GM23338 (cell line): ENCODE results near the gene AKAP13. TPM values are rescaled to one million over a fixed set of nuclear protein-coding genes. Genes with fewer than 3 reads are reported as not detected.

Experiments used
- ATAC-seq: fragments of 200-7000 bp; cut with Tn5 transposase; 3 replicates; pipeline ENCODE4 v1.9.1; 2020
- DNase-seq: peaks from one replicate; pipeline ENCODE4 v3.0.0-alpha.2; 2015; ENCODE audit warnings: low spot score
- H2AFZ ChIP-seq: fragments of 200-600 bp; sonication (generic); 2 replicates; pipeline ENCODE4 v1.8.0; 2016; ENCODE audit warnings: antibody characterized with exemption, mild to moderate bottlenecking, moderate library complexity
- H3F3A ChIP-seq: fragments of 200-600 bp; sonication (generic); replicated peaks from 2 replicates; pipeline ENCODE4 v1.8.0; 2017; ENCODE audit warnings: antibody characterized with exemption, mixed run types, low read depth
- H3K27ac ChIP-seq: fragments of 200-600 bp; sonication (generic); 2 replicates; pipeline ENCODE4 v1.6.1; 2016; ENCODE audit warnings: low read depth
- H3K27me3 ChIP-seq: fragments of 200-600 bp; sonication (generic); 2 replicates; pipeline ENCODE4 v1.8.0; 2016; ENCODE audit warnings: mild to moderate bottlenecking, mixed run types, moderate library complexity; ENCODE audit not compliant: insufficient read depth
- H3K36me3 ChIP-seq: fragments of 200-600 bp; sonication (generic); 2 replicates; pipeline ENCODE4 v1.8.0; 2016; ENCODE audit warnings: mild to moderate bottlenecking; ENCODE audit not compliant: insufficient read depth
- H3K4me1 ChIP-seq: fragments of 200-600 bp; sonication (generic); 2 replicates; pipeline ENCODE4 v1.8.0; 2016; ENCODE audit warnings: mild to moderate bottlenecking, moderate library complexity; ENCODE audit not compliant: insufficient read depth
- H3K4me2 ChIP-seq: fragments of 200-600 bp; sonication (generic); 2 replicates; pipeline ENCODE4 v1.7.1; 2017; ENCODE audit warnings: mixed run types
- H3K4me3 ChIP-seq: fragments of 200-600 bp; sonication (generic); 2 replicates; pipeline ENCODE4 v1.6.1; 2016; ENCODE audit warnings: mixed run types
- H3K79me2 ChIP-seq: fragments of 200-600 bp; sonication (generic); replicated peaks from 2 replicates; pipeline ENCODE4 v1.8.0; 2017; ENCODE audit warnings: mild to moderate bottlenecking; ENCODE audit not compliant: insufficient read depth
- H3K9me2 ChIP-seq: fragments of 200-600 bp; sonication (generic); 2 replicates; pipeline ENCODE4 v1.8.0; 2017; ENCODE audit not compliant: insufficient read depth
- H4K20me1 ChIP-seq: fragments of 200-600 bp; sonication (generic); replicated peaks from 2 replicates; pipeline ENCODE4 v1.8.0; 2017; ENCODE audit warnings: mild to moderate bottlenecking; ENCODE audit not compliant: insufficient read depth
- H3K27ac Mint-ChIP-seq: 2 replicates; pipeline ENCODE4 v1.8.0; 2020; ENCODE audit warnings: inconsistent platforms, mild to moderate bottlenecking, moderate library complexity, mixed read lengths
- H3K27me3 Mint-ChIP-seq: 3 replicates; pipeline ENCODE4 v1.8.0; 2022; ENCODE audit warnings: low read depth, mild to moderate bottlenecking, moderate library complexity, mixed read lengths, inconsistent platforms; ENCODE audit not compliant: insufficient read depth, poor library complexity
- H3K36me3 Mint-ChIP-seq: 3 replicates; pipeline ENCODE4 v1.8.0; 2021; ENCODE audit warnings: low read depth, mild to moderate bottlenecking, inconsistent platforms, moderate library complexity, mixed read lengths
- H3K4me1 Mint-ChIP-seq: 3 replicates; pipeline ENCODE4 v1.8.0; 2020; ENCODE audit warnings: mild to moderate bottlenecking, inconsistent platforms, mixed read lengths
- H3K4me3 Mint-ChIP-seq: 3 replicates; pipeline ENCODE4 v1.8.0; 2021; ENCODE audit warnings: moderate library complexity, mild to moderate bottlenecking, inconsistent platforms, mixed read lengths
- H3K9me3 Mint-ChIP-seq: 3 replicates; pipeline ENCODE4 v1.8.0; 2020; ENCODE audit warnings: moderate library complexity, mild to moderate bottlenecking, inconsistent platforms, mixed read lengths
- CREB1 ChIP-seq: fragments of 250-450 bp; sonication (Bioruptor Pico); IDR thresholded peaks from 2 replicates; pipeline ENCODE4 v1.5.0; 2020; ENCODE audit warnings: low read depth, mild to moderate bottlenecking, moderate library complexity
- ETS1 ChIP-seq: IDR thresholded peaks from 2 replicates; pipeline ENCODE4 v1.6.1; 2016; ENCODE audit warnings: antibody characterized with exemption
- EZH2 ChIP-seq: fragments of 200-600 bp; sonication (generic); IDR thresholded peaks from one replicate; pipeline ENCODE4 v1.8.0; 2017; ENCODE audit warnings: antibody characterized with exemption, mild to moderate bottlenecking, low read depth; ENCODE audit not compliant: unreplicated experiment
- JUNB ChIP-seq: IDR thresholded peaks from one replicate; pipeline ENCODE4 v1.6.1; 2016; ENCODE audit warnings: antibody characterized with exemption; ENCODE audit not compliant: unreplicated experiment
- NANOG ChIP-seq: IDR thresholded peaks from 2 replicates; pipeline ENCODE4 v1.6.1; 2016; ENCODE audit warnings: antibody characterized with exemption, borderline replicate concordance
- STAT1 ChIP-seq: IDR thresholded peaks from one replicate; pipeline ENCODE4 v1.6.1; 2016; ENCODE audit warnings: antibody characterized with exemption; ENCODE audit not compliant: unreplicated experiment
- ZNF114 ChIP-seq: fragments of 250-450 bp; sonication (Bioruptor Pico); IDR thresholded peaks from 2 replicates; pipeline ENCODE4 v1.5.0; 2020; ENCODE audit warnings: mild to moderate bottlenecking, moderate library complexity
- ZNF331 ChIP-seq: fragments of 250-450 bp; sonication (Bioruptor Pico); IDR thresholded peaks from 2 replicates; pipeline ENCODE4 v1.5.0; 2020; ENCODE audit warnings: low read depth, mild to moderate bottlenecking, moderate library complexity
- polyA plus RNA-seq: library from polyadenylated mRNA; unstranded; fragments of >200 nt; fragmentation: Nextera tagmentation; extraction: Ambion mirVana; gene quantifications from 2 replicates; pipeline ENCODE4 v1.2.1, GENCODE V29; 2016
- total RNA-seq: library from RNA; depleted of rRNA; stranded (reverse); fragments of >200 nt; shearing (Covaris generic); gene quantifications from 2 replicates; pipeline ENCODE4 v1.2.3, GENCODE V29; 2014
- TF ChIP-seq, protein P1 (sequence below), 2 experiments: fragments of 200-600 bp in 1 of 2; sonication (generic) in 1 of 2; conservative IDR thresholded peaks; 2 replicates each; pipeline versions ENCODE4 v1.5.1 to v1.6.1; 2016 to 2017; ENCODE audit warnings: antibody characterized with exemption in 2 of 2, low read depth in 2 of 2, mild to moderate bottlenecking in 2 of 2, moderate library complexity in 1 of 2
- TF ChIP-seq, protein P2 (sequence below): IDR thresholded peaks from one replicate; pipeline ENCODE4 v1.6.1; 2018; ENCODE audit warnings: antibody characterized with exemption; ENCODE audit not compliant: unreplicated experiment

The AKAP13 gene
- total and polyA plus RNA-seq, 2 experiments from 2014 or later: 46.2 to 60.7 TPM

GRCh38 chr15:85589851-85590250 lies 209.4 kb downstream of the AKAP13 start:
- H4K20me1 ChIP-seq: no peaks in the 10 kb centered on the region; the same call in 1 of the 2 replicates
- no peaks in the 10 kb centered on the region for H3K27me3 ChIP-seq
- H3F3A ChIP-seq: no peaks in the 10 kb centered on the region
- DNase-seq: no peak
- H3K9me2 ChIP-seq: no peaks in the 10 kb centered on the region
- H3K27ac ChIP-seq: 0 out of 2 replicates have a peak overlapping the region, but pooled peaks have one; percentile 8
- no peak for ATAC-seq
- H3K4me1 Mint-ChIP-seq: peaks cover 13% of the 10 kb centered on the region; the same call in 2 of the 3 replicates
- no peak for TF ChIP-seq ETS1
- no peak for TF ChIP-seq ZNF331 (CRISPR knock-in tag)
- no peak for TF ChIP-seq ZNF114 (CRISPR knock-in tag)
- no peak for TF ChIP-seq EZH2
- no peaks in the 10 kb centered on the region for H3K27me3 Mint-ChIP-seq
- H3K79me2 ChIP-seq: peaks cover 2% of the 10 kb centered on the region; the same call in 1 of the 2 replicates
- H3K9me3 Mint-ChIP-seq: no peaks in the 10 kb centered on the region
- peaks cover 13% of the 10 kb centered on the region; the same call in 1 of the 2 replicates for H3K4me1 ChIP-seq
- H3K36me3 Mint-ChIP-seq: peaks cover 5% of the 10 kb centered on the region; the same call in 1 of the 3 replicates
- no peak overlapping the region for H3K4me3 Mint-ChIP-seq
- no peak overlapping the region for H3K4me2 ChIP-seq
- no peak overlapping the region for H2AFZ ChIP-seq
- H3K36me3 ChIP-seq: no peaks in the 10 kb centered on the region
- no peak overlapping the region for H3K27ac Mint-ChIP-seq
- H3K4me3 ChIP-seq: no peak overlapping the region

- H3K9me3 Mint-ChIP-seq: no peaks in the 10 kb centered on the region
- no peak for ATAC-seq
- no peak overlapping the region for H3K27ac Mint-ChIP-seq
- TF ChIP-seq JUNB (no peak), CREB1 (no peak), EZH2 (no peak), ETS1 (no peak), NANOG (no peak), ZNF114 (CRISPR knock-in tag) (no peak), STAT1 (no peak)
- TF ChIP-seq, protein P1, sequence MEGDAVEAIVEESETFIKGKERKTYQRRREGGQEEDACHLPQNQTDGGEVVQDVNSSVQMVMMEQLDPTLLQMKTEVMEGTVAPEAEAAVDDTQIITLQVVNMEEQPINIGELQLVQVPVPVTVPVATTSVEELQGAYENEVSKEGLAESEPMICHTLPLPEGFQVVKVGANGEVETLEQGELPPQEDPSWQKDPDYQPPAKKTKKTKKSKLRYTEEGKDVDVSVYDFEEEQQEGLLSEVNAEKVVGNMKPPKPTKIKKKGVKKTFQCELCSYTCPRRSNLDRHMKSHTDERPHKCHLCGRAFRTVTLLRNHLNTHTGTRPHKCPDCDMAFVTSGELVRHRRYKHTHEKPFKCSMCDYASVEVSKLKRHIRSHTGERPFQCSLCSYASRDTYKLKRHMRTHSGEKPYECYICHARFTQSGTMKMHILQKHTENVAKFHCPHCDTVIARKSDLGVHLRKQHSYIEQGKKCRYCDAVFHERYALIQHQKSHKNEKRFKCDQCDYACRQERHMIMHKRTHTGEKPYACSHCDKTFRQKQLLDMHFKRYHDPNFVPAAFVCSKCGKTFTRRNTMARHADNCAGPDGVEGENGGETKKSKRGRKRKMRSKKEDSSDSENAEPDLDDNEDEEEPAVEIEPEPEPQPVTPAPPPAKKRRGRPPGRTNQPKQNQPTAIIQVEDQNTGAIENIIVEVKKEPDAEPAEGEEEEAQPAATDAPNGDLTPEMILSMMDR (conservative IDR thresholded peaks at IDR 0.05; ENCODE audit: low read depth in 2 of 2): no peak
- TF ChIP-seq, protein P2, sequence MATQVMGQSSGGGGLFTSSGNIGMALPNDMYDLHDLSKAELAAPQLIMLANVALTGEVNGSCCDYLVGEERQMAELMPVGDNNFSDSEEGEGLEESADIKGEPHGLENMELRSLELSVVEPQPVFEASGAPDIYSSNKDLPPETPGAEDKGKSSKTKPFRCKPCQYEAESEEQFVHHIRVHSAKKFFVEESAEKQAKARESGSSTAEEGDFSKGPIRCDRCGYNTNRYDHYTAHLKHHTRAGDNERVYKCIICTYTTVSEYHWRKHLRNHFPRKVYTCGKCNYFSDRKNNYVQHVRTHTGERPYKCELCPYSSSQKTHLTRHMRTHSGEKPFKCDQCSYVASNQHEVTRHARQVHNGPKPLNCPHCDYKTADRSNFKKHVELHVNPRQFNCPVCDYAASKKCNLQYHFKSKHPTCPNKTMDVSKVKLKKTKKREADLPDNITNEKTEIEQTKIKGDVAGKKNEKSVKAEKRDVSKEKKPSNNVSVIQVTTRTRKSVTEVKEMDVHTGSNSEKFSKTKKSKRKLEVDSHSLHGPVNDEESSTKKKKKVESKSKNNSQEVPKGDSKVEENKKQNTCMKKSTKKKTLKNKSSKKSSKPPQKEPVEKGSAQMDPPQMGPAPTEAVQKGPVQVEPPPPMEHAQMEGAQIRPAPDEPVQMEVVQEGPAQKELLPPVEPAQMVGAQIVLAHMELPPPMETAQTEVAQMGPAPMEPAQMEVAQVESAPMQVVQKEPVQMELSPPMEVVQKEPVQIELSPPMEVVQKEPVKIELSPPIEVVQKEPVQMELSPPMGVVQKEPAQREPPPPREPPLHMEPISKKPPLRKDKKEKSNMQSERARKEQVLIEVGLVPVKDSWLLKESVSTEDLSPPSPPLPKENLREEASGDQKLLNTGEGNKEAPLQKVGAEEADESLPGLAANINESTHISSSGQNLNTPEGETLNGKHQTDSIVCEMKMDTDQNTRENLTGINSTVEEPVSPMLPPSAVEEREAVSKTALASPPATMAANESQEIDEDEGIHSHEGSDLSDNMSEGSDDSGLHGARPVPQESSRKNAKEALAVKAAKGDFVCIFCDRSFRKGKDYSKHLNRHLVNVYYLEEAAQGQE: no peak
Observed at GRCh38 chr15:85591622-85592021, 211.2 kb downstream of the AKAP13 start.

More at GRCh38 chr15:85591622-85592021, 211.2 kb downstream of the AKAP13 start:
- H3K36me3 ChIP-seq: no peaks in the 10 kb centered on the region
- no peaks in the 10 kb centered on the region; the same call in 1 of the 2 replicates for H4K20me1 ChIP-seq
- Mint-ChIP-seq H3K4me3 (no peak overlapping the region), H3K36me3 (peaks cover 5% of the 10 kb centered on the region; the same call in 1 of the 3 replicates), H3K4me1 (peaks cover 13% of the 10 kb centered on the region; the same call in 2 of the 3 replicates), H3K27me3 (no peaks in the 10 kb centered on the region)
- H3K79me2 ChIP-seq: no peaks in the 10 kb centered on the region
- H3F3A ChIP-seq: no peaks in the 10 kb centered on the region
- H3K27me3 ChIP-seq: no peaks in the 10 kb centered on the region
- H3K4me2 ChIP-seq: no peak overlapping the region
- H3K9me2 ChIP-seq: no peaks in the 10 kb centered on the region
- DNase-seq: no peak
- H3K4me1 ChIP-seq: peaks cover 13% of the 10 kb centered on the region; the same call in 1 of the 2 replicates
- H3K27ac ChIP-seq: no peak overlapping the region
- no peak overlapping the region for H3K4me3 ChIP-seq
- no peak overlapping the region for H2AFZ ChIP-seq
